GM15510 (cell line): ENCODE data around the gene XPNPEP3.

Experiments
- POLR2A ChIP-seq: IDR thresholded peaks from 3 replicates; pipeline ENCODE4 v1.6.1; 2011; ENCODE audit warnings: borderline replicate concordance; ENCODE audit not compliant: insufficient read length; ENCODE audit errors: extremely low read depth

XPNPEP3 gene

DNA sequence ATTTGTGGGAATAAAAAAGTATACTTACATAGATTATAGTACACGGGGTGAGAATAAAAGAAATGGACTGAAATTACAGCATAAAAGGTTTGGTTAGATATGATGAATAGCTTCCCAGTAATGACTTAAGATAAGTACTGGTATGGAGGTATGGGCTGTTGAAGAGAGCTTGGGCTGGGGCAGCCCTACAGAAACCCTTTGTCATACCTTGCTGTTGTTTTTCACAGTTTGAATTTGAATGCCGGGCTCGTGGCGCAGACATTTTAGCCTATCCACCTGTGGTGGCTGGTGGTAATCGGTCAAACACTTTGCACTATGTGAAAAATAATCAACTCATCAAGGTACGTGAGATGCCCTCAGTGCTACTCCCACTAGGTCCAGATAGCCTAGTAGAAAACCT is 51.9 kb downstream of the XPNPEP3 start:
- TF ChIP-seq POLR2A, result no peak

DNA sequence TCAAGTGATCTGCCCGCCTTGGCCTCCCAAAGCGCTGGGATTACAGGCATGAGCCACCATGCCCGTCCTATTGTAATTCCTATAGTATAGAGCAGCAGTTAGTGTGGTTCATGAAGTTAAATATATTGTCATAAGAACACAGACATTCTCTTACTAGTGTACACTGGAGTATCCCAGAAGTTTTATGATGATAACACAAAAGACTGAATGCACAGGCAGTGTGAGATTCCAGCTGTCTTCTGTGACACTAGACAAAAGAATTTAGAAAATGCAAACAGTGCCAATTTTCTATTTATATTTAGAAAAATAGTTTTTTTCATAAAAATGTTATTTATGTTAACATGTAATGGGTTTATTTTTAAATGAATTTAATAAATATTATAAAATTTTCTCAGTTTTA is 54.8 kb downstream of the XPNPEP3 start:
- TF ChIP-seq POLR2A, result no peak

DNA sequence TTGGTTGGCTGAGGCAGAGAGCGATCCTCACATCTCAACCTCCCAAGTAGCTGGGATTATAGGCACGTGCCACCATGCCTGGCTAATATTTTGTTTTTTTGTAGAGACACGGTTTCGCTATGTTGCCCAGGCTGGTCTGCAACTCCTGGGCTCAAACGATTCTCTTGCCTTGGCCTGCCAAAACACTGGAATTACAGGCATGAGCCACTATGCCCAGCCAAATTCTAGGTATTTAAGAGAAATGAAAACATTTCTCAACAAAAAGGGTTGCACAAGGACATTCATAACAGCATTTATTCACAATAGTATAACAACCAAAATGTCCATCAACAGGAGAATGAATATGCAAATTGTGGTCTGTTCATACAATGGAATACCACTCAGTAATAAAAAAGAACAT is 62.5 kb downstream of the XPNPEP3 start:
- no peak for TF ChIP-seq POLR2A

DNA sequence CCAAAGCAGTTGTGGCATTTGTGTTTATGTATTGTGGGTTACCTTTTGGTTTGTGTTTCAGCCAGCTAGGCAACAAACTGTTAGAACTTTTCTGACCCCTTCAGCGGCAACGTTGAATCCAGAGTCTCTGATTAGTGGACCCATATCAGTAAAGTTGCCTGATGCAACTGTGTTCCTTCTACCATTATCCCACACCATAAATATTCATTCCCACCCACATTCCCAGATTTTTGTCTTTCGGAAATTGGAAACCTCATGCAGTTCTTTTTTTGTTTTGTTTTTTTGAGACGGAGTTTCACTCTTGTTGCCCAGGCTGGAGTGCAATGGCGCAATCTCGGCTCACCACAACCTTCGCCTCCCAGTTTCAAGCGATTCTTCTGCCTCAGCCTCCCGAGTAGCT is 63.6 kb downstream of the XPNPEP3 start:
- no peak for TF ChIP-seq POLR2A

DNA sequence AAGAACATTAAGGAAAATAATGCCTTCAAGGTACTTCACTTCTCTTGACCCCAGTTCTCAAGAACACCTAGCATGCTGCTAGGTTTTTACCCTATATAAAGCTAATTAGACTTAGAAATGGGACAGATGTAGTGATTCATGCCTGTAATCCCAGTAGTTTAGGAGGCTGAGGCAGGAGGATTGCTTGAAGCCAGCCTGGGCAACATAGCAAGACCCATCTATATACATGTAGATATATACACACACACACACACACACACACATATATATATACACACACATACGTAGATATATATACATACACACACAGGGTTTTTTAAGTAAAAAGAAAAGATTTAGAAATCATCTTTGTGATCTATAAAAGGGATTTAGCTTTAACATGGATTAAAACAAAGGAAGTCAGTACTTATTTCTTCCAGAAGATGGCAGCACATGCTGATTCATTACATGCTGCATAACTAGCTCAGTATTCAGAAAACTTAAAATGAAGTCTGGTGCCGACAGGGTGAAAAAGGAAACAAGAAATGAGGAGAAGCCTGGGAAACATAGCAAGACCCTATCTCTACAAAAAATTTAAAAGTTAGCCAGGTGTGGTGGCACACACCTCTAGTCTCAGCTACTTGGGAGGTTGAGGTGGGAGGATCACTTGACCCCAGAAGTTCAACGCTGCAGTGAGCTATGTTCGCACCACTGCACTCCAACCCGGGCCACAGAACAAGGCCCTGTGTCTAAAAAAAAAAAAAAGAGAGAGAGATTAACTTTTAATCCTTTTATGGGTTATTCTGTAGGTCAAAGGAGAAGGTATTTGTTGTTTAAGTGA is 65.7 kb downstream of the XPNPEP3 start:
- no peak for TF ChIP-seq POLR2A

DNA sequence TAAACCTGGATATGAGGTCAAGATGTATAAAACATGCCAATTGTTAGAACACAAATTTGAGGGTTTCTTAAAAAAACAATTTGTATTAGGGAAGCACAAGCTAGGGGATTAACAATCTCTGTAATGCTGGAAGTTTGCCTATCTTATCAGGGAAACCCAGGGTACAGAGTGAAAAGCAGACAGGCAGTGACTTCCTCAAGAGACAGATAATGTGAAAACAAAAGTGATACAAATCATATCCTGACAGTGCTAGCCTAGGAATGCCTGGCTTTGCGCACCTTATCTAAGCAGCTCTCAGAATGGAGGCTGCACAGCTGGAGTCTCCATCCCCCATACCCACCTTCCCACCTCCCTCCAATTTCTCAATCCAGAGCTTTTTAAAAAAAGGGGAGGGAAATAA is 71.7 kb downstream of the XPNPEP3 start:
- TF ChIP-seq POLR2A, result no peak

GRCh38 chr22:40932396-40932795 is 75.4 kb downstream of the XPNPEP3 start:
- TF ChIP-seq POLR2A, result no peak

- TF ChIP-seq POLR2A, result no peak
Measured at GRCh38 chr22:40939202-40939601, 82.3 kb downstream of the XPNPEP3 start.

DNA sequence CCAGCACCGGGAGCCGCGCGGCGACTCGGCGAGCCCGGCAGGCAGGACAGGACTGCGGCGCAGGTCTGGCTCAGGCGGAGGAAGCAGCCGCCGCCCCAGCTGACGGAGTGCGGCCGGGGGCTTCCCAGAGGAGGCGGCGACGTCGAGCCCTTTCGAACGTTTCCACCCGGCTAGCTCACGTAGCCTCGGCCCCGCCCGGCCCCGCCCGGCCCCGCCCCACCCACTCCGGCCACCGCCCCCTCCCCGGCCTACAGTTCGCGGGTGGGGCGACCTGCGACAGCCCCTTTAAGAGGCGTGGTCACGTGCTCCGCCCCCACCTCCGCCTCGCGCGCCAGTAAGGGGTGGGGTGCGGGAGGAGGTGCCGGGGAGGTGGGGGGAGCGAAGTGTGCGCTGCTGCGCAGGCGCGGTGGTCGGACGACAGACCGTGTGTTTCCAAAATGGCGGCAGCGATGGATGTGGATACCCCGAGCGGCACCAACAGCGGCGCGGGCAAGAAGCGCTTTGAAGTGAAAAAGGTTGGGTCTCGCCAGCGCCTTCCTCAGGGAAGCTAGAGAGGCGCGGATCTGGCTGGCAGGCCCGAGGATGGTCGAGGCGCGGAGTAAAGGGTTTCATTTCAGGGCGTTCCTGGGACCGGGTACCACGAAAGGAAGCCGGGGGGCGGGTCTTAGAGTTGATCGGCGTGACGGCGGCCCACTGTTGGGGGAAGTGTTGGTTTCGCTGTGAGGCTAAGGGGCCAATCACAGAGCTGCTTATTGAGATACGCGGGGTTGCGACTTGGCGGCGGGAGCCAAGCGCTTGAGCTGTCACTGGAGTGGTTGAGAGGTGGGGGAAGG is 94.2 kb downstream of the XPNPEP3 start, which contains the start of gene RBX1:
Gene RBX1, plus strand, starts transcription at position 417 of the 833 bp plus-strand sequence. Its CDS starts 21 bp downstream, at position 438.
- peak; percentile 92 for TF ChIP-seq POLR2A

DNA sequence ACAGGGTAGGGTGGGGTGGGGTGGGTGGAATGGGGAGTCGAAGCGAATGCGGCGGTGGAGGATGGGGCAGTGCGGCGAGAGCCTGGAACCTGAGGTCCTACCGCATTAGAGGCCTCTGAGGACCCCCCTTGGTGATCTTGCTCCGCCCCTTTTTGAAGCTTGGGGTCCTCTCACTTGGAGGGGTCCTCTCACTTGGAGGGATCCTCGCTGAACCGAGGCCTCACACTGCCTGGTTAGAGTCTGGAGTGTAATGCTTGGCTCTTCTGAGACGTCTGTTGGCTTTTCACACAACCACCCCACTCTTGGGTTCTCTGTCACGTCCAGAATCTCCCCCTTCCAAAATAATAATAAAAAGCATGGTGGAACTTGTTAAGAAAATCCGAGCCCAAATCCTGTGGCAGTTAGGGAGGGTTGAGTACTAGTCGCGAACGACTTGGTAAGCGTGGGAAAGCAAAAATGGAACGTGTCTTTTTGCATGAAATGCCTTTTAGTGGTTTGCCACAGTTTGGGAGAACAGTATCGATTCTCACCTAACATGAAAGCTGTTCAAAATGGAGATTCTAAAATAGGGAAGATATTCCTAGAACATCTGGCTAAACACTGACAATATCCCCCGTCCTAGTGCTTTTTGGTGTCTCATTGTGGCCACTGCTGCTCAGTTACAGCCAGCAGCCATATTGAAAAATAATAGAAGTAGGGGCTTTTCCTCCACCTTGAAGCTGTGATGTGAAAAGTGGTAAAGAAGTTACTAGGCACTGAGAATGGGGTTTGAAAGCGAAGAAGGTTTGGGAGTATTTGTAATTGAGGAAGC is 95.1 kb downstream of the XPNPEP3 start:
- no peak for TF ChIP-seq POLR2A

- TF ChIP-seq POLR2A, result no peak
Measured at GRCh38 chr22:40953471-40953870, 96.5 kb downstream of the XPNPEP3 start.

DNA sequence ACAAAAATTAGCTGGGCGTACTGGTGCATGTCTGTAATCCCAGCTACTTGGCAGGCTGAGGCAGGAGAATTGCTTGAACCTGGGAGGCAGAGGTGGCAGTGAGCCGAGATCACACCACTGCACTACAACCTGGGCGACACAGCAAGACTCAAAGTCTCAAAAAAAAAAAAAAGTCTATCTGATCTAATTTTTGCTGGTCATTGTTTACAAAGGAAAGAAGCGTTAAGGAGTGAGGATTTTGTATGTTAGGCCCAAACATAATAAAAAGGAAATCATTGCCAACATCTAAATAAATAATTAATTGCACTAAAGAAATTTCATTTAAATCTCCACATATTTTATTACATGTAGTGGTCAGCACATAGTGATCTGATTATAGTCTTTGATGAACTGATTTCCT is 97.2 kb downstream of the XPNPEP3 start:
- no peak for TF ChIP-seq POLR2A

DNA sequence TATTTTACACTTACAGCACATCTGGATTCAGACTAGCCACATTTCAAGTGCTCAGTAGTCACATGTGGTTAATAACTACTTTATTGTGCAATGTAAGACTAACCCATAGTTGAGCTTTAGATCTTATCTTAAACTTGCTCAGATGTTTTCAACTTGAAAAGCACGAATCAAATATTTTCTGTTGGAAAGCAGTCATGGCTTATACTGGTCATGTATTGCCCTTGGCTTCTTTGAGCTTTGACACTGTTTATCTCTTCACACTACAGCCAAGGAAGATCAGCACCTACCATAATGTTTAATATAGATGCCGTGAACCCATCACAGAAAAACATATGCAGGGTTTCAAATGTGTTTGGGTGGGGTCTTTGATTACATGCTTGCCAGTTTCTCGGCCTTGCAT is 98.6 kb downstream of the XPNPEP3 start:
- no peak for TF ChIP-seq POLR2A

DNA sequence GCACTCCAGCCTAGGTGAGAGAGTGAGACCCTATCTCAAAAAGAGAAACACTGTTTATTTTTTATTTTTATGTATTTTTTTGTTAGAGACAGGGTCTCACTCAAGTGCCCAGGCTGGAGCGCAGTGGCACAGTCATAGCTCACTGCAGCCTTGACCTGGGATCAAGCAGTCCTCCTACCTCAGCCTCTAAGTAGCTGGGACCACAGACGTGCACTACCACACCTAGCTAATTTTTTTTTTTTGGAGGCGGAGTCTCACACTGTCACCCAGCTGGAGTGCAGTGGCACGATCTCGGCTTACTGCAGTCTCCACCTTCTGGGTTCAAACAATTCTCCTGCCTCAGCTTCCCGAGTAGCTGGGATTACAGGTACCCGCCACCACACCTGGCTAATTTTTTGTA is 100.7 kb downstream of the XPNPEP3 start:
- no peak for TF ChIP-seq POLR2A

- TF ChIP-seq POLR2A, result no peak
Measured at GRCh38 chr22:40958299-40958698, 101.4 kb downstream of the XPNPEP3 start.
